A375 (cell line): ENCODE data around the gene ZNF32. TPM values are rescaled to one million over a fixed set of nuclear protein-coding genes. Genes with fewer than 3 reads are reported as not detected.

Source experiments
- total RNA-seq: library from RNA; depleted of rRNA; stranded (reverse); fragments of >200 nt; shearing (Covaris generic); gene quantifications from 2 replicates; pipeline ENCODE4 v1.2.3, GENCODE V29; 2014; rRNA removed

ZNF32 gene
- 18.2 and 24.4 TPM in 2 replicates for total RNA-seq

GRCh38 chr10:43648398-43649184 is at the start of gene ZNF32:
ZNF32 (minus strand) TSS chr10:43648881; CDS start chr10:43646133, 2,748 bp downstream.

GRCh38 chr10:43606323-43607198 is 42.1 kb downstream of the ZNF32 start, which contains the start of gene ZNF485:
ZNF485 (plus strand) TSS chr10:43606438; CDS start chr10:43607051, 613 bp downstream.

Other genes with a start within 250 kb of the ZNF32 start
- 275 and 284 TPM in 2 replicates for gene HNRNPF, start 239.7 kb downstream of the ZNF32 start, total RNA-seq
- 1.5 and 4.9 TPM in 2 replicates for gene ZNF487, start 211.8 kb downstream of the ZNF32 start, total RNA-seq
- 1.7 and 2.6 TPM in 2 replicates for gene ZNF239, start 74.3 kb downstream of the ZNF32 start, total RNA-seq
- gene ZNF485, start 42.4 kb downstream of the ZNF32 start, total RNA-seq, result 2.8 and 4.2 TPM in 2 replicates